GM19035 (cell line): ENCODE results near the gene PGM3.
"Not testable (repeated sequence)": the region's sequence is repeated elsewhere in the genome, so short reads cannot be mapped to it uniquely, and the experiment has no call there.

ENCODE experiments used
- ATAC-seq: cut with Tn5 transposase; IDR thresholded peaks from one replicate; pipeline ENCODE4 v1.9.1; 2021; ENCODE audit not compliant: unreplicated experiment

PGM3 gene, protein sequence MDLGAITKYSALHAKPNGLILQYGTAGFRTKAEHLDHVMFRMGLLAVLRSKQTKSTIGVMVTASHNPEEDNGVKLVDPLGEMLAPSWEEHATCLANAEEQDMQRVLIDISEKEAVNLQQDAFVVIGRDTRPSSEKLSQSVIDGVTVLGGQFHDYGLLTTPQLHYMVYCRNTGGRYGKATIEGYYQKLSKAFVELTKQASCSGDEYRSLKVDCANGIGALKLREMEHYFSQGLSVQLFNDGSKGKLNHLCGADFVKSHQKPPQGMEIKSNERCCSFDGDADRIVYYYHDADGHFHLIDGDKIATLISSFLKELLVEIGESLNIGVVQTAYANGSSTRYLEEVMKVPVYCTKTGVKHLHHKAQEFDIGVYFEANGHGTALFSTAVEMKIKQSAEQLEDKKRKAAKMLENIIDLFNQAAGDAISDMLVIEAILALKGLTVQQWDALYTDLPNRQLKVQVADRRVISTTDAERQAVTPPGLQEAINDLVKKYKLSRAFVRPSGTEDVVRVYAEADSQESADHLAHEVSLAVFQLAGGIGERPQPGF

DNA sequence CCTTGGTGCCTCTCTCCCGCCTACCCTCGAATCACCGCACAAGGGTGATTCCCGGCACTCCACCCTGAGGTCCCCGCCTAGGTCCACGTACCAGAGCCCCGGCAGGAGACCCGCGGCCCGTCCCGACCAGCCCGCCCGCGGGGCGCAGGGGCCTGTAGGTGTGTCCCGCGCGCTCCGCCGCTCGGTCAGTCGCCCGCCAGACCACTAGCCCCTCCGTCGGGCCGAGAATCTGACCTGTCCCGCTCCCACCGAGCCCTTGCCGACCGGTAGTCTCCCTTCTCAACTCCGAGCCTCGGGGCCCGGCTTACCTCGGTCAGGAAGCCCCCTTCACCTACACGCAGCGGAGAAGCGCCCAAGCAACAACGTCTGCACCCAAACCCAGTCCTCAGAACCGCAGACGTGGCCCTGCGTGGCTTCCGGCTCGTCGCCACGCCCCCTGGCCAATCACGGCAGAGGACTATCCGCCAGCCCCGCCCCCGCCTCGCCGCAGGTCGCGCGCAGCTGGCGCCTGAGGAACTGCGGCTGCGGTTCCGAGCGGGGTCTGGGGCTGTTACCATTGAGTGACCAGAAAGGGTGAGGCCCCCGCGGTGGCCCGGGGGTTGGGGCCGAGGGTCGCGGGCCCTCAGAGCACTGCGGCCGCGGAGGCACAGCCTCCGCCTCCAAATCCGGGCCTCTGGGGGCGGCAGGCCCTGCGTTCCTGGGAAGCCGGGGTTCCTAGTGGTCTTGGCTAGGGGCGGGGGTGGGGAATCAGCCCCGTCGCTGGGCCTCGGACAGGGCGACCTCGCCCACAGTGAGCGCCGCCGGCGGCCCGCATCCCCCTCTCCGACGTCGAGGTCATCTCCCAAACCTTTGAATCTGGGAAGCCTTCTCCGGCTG, at the start of gene PGM3, which contains the start of gene RWDD2A:
Gene PGM3, minus strand, starts transcription at position 395 of the 876 bp plus-strand sequence. CDS start 2,253 bp downstream, outside the sequence.
Gene RWDD2A, plus strand, starts transcription at position 487 of the 876 bp plus-strand sequence. CDS start 1,095 bp downstream, outside the sequence.
- peak; percentile 97 for ATAC-seq

DNA sequence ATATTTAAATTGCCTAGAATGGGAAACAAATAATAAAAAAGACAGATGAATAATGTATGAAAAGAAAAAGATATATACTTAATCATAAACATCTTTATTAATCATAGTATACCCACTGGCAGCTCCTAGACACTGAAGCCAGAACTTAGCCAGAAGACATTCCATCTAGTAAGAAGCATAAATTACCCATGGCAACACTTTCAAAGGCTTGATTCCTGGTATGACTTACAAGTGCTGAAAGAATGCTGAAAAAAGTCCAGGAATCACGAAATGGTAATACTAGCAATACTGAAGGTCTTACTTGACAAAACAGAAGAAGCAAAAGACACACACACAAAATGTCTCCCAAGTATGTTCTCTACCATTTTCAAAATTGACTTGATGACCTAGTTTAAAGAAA, 38.1 kb upstream of the PGM3 start:
- no peak for ATAC-seq

DNA sequence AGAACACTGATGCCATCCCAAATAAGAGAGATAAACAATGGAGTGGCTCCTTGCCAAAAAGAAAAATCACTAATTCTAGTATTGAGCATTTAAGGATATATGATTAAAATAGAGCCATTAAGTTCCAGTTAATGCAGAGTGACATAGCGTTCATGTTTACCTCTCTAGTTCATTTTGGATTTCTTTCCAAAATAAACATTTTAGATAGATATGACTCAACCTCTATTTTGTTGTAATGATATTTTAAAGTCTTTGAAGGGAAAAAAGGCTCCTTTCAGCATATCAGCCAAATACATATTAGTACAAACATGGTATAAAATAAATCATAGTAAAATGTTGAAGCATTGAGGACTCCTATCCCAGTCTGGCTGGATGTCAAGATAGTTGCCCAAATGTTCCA, 33.5 kb upstream of the PGM3 start:
- no peak for ATAC-seq

DNA sequence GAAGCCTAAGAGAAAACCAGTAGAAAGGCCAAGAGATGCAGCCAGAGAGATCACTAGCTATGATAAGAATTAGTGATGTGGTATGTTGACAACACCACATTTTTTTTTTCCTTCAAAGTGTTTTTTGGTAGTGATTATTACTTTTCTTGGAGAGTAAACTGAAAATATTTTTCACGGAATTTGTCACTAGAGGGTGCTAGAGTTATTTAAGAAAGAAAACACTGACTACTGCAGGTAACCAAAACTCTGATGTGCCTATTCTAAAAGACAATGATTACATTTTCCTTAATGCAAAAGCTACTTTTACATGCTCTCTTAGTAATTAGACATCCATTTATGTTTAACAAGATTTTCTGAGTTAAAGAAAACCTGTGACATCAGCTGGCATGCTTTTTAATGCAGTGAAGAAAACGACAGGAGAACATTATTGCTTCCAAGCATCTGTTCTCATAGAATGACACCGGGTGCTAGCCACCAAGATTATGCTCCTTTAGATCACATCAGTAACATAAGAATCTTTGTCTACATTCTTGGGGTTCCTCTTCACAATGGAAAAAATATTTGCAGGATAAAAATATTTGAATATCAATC, 28.9 kb upstream of the PGM3 start:
- ATAC-seq = peak; percentile 58

DNA sequence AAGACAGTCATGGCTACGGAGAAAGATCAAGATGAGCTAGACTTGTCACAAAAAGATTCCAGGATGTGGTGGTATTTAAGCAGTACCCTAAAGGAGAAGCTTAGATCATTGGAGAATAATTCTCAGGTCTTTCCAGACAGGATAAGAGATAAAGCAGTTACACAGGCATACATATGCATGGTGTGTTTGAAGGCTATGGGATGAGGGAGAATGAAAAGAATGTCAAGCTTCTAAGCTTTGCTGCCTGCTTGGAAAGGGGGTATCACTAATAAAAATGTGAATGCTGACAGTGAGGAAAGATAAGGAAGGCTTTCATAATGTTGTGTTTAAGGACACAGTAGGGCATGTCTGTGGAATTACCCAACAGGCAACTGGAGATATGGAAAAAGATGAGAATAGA, 28.2 kb upstream of the PGM3 start:
- no peak for ATAC-seq

DNA sequence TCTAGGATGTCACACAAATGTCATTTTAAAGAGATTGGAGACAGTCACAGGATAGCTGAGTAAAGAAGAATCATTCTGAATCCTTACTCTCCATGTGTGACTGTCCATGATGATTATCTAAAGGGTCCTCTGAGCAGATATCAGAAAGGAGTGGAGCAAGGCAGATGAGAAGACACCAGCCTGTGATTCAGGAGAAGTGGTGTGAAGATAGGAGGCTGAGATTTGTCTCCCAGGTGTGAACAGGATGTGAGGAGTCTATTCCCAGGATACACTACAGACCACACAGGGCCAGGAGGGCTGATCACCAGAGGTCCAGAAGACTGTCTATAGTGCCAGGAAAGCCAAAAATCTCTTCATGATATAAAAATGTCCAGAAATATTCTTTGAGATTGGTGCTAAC, 27.1 kb upstream of the PGM3 start:
- ATAC-seq = no peak

DNA sequence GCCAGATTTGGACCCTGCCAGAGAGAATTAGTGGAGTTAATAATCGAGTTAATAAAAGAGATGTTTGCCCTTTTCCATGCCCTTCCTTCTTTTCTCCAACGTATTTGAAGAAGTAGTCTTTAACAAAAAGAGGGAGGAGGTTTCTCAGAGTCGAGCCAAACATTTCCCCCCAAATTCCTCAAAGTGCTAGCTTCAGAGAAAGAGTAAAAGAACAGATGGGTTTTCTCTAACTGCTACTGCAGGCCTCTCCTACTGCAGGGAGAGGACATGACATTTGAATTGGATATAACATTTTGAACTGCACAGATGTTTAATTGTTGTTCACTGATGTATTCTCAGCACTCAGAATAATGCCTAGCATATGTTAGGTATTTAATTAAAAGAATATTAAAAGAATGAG, 25.6 kb upstream of the PGM3 start:
- ATAC-seq = no peak

DNA sequence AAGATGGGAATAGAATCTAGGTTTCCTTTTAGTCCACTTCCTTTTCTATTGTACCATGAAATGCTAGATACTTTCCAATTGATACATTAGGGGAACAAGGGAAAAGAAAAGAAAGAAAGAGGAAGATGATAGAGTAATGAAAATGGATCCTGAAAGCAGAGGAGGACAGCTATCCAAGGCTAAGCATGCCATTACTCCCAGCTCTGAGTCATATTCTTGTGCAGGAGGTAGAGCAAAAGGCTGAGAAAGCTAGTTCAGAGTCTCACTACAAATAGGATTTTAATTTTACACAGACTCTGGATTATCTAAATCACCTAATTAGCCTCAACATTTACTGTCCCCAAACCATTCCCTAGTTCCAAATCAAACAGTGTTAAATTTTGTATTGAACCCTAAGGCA, 23.7 kb upstream of the PGM3 start:
- no peak for ATAC-seq

DNA sequence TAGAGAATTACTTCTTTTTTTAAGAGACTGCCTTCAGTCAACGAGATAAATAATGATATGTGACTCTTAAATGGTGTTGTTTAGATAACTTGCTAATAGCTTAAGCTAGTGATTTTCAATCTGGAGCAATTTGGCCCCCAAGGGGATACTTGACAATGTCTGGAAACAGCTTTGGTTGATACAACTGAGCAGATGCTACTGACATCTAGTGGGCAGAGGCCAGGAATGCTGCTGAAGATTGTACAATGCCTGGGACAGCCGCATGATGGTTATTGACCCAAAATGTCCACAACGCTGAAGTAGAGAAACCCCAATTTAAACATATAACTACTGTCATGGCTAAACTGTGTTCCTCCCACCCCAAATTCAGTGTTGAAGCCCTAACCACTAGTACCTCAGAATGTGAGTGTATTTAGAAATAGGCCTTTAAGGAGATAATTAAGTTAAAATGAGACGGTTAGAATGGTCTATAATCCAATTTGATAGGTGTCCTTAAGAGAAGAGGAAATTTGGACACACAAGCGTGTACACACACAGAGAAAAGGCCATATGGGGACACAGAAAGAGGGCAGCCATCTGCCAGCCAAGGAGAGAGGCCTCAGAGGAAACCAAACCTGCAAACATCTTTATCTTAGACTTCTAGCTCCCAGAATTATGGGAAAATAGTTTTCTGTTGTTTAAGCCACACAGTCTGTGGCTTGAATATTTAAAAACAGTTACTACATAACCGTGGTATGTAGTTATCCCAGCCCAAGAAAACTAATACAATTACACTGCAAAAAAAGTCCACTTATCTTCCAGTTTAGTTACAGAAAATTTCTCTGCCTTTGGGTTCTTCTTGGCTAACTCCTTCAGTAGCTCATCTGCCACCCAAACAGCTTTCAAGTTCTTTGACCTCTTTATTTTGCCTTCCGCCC, 22.3 kb upstream of the PGM3 start:
- peak; percentile 100 for ATAC-seq

DNA sequence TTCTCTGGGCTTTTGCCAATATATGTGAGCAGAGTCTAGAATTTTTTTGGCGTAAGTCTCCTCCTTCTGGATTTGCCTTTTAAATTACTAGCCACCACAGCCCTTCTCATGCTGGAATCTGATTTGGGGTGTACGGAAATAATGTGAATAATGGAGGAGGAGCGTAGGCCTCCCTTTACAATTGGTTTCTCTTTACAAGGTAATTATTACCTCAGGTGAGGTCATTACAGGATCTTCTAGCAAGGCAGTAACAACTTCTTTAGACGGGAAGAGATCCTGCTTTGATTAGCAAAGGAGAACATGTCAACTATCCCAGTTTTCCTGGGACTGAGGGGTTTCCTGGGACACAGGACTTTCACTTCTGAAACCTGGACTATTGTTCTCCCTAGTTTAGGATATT, 9.0 kb upstream of the PGM3 start:
- no peak for ATAC-seq

DNA sequence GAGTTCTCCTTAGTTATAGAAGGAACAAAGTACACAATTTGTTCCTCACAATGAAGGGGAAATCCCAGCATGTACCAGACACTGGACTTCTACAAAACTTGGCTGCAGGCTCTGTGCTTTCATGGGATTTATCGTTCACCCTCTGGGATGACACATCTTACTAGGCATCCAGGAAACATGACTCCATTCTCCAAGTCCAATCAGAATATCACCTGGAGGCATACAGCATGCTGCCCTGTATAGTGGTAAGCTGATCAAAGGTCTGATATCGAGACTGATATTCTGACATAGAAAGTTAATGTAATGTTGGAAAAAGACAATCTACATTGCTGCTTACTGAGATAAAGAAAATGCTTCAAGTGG, 6.8 kb upstream of the PGM3 start:
- ATAC-seq = no peak

DNA sequence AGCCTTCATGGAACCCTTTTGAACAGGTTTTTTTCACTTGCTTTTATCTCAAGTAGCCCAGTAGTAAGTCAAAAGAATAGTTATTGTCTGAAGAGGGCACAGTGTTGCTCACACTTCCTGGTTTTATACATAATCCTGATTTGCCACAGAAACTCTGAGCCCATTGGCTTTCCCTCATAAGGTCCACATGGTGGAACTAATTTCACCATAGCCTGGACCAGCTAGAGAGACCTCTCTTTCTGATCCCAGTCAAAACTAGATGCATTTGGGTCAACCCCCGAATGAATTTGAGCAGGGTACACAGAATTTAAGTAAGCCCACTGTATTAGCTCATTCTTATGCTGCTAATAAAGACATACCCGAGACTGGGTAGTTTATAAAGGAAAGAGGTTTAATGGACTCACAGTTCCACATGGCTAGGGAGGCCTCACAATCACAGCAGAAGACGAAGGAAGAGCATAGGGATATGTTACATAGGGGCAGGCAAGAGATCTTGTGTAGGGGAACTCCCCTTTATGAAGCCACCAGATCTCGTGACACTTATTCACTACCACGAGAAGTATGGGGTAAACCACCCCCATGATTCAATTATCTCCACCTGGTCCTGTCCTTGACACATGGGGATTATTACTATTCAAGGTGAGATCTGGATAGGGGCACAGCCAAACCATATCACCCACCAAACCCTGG, 6.3 kb upstream of the PGM3 start:
- ATAC-seq = no peak

DNA sequence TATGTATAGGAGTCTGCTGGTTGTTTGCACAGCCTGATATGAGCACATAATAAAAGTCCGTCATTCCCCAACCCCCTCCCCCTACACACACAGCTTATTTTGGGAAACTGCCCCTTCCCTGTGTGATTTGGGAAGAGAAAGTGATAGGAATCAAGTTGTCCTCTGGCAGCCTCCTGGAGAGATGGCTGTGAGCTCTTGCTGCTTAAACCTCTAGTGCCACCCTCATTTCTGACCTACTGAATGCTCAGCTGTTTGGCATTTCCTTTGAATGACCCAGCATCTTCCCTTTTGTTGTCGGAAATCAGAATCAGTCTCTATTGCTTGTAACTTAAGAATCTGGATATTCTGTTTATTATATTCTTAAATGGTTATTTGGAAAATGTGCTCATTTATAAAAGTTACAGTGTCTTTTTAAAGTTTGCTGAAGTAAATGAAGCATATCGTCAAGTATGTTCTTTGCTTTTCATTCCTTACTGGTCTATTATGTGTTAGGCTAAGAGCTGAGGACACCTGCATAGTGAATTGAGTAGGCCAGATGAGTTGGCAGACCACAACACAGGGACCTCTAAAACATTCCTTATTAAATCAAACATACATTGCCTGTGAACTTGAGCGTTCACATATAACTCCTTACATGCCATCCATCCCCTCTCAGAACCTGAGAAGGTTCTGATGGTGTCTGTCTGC, 5.6 kb upstream of the PGM3 start:
- no peak for ATAC-seq

DNA sequence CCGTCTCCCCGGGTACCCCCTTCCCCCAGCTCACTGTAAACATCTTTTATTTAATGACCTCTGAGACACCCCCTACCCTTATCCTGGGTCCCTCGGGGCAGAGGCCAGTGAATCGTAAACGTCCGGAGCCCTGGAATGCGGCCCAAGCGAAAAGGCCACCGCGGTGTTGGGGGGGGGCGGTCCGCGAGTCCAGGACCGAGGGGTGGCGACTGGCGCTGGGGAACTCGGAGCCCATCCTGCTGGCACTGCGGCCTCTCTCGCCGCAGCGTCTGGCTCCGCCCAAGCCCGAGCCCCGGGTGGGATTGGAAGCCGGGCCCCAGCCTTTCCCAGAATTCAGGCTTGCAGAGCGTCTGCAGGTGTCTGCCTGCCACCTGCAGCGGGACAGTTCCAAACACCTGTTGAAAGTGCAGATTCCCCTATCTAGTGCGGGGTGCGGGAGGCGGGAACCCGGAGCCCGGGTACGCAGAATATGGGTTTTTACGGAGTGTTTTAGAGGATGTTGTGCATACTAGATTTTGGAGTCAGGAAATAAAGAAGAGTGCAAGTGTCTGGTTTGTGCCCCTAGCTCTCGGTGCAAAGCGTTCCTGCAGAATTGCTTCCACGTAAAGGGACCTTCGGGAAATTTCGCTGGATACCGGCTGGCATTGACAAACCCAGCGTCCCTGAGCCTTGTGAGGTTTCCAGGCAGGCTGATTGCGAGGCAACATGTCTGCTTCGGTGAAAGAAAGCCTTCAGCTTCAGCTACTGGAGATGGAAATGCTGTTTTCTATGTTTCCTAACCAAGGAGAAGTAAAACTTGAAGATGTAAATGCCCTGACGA, 892 bp upstream of the PGM3 start:
- ATAC-seq = peak; percentile 28

DNA sequence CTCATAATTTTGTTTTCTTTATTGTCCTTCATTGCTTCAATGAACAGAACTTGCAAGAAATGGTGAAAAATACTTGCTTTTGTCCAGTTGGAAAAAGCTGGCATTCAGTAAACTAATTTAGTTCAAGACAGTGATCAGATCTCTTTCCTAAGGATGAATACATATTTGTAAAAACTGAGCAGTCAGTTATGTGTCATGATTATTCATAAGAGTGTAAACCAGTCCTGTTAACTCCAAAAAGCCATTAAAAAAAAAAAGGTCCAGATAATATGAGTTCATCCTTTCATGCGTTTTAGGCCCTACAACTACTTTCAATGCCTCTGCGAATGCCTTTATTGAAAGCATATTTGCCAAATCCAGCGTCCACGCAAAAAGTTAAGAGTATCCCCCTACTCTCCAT, 609 bp downstream of the PGM3 start:
- ATAC-seq = no peak

DNA sequence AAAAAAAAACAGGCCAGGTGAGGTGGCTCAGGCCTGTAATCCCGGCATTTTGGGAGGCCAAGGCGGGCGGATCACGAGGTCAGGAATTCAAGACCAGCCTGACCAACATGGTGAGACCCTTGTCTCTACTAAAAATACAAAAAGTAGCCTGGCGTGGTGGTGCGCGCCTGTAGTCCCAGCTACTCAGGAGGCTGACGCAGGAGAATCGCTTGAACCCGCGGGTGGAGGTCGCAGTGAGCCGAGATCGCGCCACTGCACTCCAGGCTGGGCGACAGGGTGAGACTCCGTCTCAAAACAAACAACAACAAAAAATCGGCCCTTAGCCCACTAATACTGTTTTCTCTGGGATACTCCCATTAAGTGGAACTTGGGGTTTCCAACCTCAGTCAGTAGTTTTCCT, 1.1 kb downstream of the PGM3 start:
- ATAC-seq = not testable (repeated sequence)

DNA sequence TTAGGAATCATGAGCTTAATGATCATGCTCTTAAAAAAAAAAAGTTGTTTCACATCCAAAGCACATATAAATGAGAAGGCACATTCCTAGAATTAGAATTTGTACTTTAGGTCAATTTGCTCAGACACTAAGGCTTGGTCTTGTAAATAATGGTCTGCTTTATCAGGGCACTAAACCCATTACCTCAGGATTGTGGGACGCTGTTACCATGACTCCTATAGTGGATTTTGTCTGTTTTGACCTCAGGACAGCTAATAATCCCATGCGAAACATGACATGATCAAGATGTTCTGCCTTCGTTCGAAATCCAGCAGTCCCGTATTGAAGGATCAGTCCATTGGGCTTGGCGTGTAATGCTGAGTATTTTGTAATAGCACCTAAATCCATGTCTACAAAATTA, 2.4 kb downstream of the PGM3 start:
- no peak for ATAC-seq

DNA sequence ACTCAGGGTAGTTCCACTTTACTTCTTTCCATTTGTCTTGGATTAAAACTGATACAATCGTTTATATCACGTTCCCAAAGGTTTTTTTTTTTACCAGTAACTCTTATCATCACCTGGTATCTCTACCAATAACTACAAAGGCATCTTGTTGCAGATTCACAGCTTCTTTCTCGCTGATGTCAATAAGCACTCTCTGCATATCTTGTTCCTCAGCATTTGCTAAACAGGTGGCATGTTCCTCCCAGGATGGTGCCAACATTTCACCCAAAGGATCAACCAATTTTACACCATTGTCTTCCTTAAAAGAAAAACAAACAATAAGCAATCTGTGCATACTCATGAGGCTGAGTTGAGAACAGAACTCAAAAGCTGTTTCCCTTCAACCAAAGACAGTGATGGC, 4.6 kb downstream of the PGM3 start:
- no peak for ATAC-seq
